NCI-H510A treated with DMSO at 0.1 percent for 48 hours (cell line): Measurements from ENCODE around the gene ARHGAP24.

Source experiments
- DNase-seq: peaks from one replicate; lab custom pipeline; 2025; lab: John Stamatoyannopoulos, UW

Gene ARHGAP24

GRCh38 chr4:85778632-85779131, 303.7 kb downstream of the ARHGAP24 start:
- DNase-seq: no peak

- DNase-seq: no peak
Measured at GRCh38 chr4:85779165-85779564, 304.2 kb downstream of the ARHGAP24 start.

GRCh38 chr4:85780664-85781063, 305.7 kb downstream of the ARHGAP24 start:
- no peak for DNase-seq

GRCh38 chr4:85783483-85783882, 308.5 kb downstream of the ARHGAP24 start:
- DNase-seq: no peak

- DNase-seq: no peak
Measured at GRCh38 chr4:85783900-85784299, 308.9 kb downstream of the ARHGAP24 start.

GRCh38 chr4:85784348-85784747, 309.4 kb downstream of the ARHGAP24 start:
- DNase-seq: no peak

- no peak for DNase-seq
Measured at GRCh38 chr4:85784947-85785346, 310.0 kb downstream of the ARHGAP24 start.

GRCh38 chr4:85787133-85787532, 312.2 kb downstream of the ARHGAP24 start:
- no peak for DNase-seq

- no peak for DNase-seq
Measured at GRCh38 chr4:85788604-85789003, 313.7 kb downstream of the ARHGAP24 start.

GRCh38 chr4:85789241-85789640, 314.3 kb downstream of the ARHGAP24 start:
- DNase-seq: no peak

- DNase-seq: no peak
Measured at GRCh38 chr4:85790582-85790981, 315.6 kb downstream of the ARHGAP24 start.

- no peak for DNase-seq
Measured at GRCh38 chr4:85792376-85793232, 317.7 kb downstream of the ARHGAP24 start.

- no peak for DNase-seq
Measured at GRCh38 chr4:85793233-85793585, 318.3 kb downstream of the ARHGAP24 start.

GRCh38 chr4:85798012-85798770, 323.2 kb downstream of the ARHGAP24 start:
- no peak for DNase-seq

GRCh38 chr4:85803856-85804255, 328.9 kb downstream of the ARHGAP24 start:
- no peak for DNase-seq

GRCh38 chr4:85805891-85806290, 330.9 kb downstream of the ARHGAP24 start:
- DNase-seq: no peak

GRCh38 chr4:85806334-85806733, 331.4 kb downstream of the ARHGAP24 start:
- no peak for DNase-seq

- DNase-seq: no peak
Measured at GRCh38 chr4:85807247-85807950, 332.4 kb downstream of the ARHGAP24 start.

- no peak for DNase-seq
Measured at GRCh38 chr4:85808104-85808503, 333.2 kb downstream of the ARHGAP24 start.

- DNase-seq: no peak
Measured at GRCh38 chr4:85808864-85809263, 333.9 kb downstream of the ARHGAP24 start.

- no peak for DNase-seq
Measured at GRCh38 chr4:85812776-85813175, 337.8 kb downstream of the ARHGAP24 start.

GRCh38 chr4:85815796-85816459, 341.0 kb downstream of the ARHGAP24 start:
- no peak for DNase-seq
